Measurements from ENCODE around the gene IFT88. TPM values are rescaled to one million over a fixed set of nuclear protein-coding genes. Genes with fewer than 3 reads are reported as not detected.

Gene IFT88
- polyA plus RNA-seq, 1 experiment: 3.8 TPM

DNA sequence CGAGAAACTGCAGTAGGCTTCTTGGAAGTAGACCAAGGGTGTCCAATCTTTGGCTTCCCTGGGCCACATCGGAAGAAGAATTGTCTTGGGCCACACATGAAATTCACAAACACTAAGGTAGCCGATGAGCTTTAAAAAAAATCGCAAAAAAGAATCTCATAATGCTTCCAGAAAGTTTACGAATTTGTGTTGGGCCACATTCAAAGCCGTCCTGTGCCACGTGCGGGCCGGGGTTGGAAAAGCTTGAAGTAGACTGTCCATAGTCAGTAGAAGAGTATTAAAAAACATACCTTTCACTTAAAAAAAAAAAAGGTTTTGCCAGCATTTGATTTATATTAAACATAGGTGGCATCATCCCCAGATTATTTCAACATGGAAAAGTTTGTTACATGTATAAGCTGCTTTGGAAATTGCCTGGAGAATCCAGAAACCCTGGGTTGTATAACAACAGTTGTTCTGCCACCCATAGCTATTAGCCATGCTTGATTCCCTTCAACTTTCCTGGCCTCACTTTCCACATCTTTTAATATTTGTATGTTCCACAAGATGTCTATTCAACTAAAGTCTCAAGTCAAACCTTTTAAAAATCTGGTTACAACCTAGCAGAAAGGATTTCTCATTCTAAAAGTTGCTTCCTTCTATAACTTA is 1.0 kb downstream of the IFT88 start:
- no peak for DNase-seq (ENCODE audit: low read depth)
- no peaks in the 10 kb centered on the region for H3K27me3 ChIP-seq (ENCODE audit: control insufficient read depth, insufficient read depth, low read length)
- ChIA-PET POLR2A (interaction anchor here (0.6 kb wide), 1 partner anchor 42 kb away, joined by 3 read pairs; no protein-coding TSS in a partner anchor), CTCF (no interaction called here)
- no peaks in the 10 kb centered on the region for H3K36me3 ChIP-seq (ENCODE audit: control insufficient read depth, insufficient read depth, low read length)
- TF ChIP-seq, protein P1, sequence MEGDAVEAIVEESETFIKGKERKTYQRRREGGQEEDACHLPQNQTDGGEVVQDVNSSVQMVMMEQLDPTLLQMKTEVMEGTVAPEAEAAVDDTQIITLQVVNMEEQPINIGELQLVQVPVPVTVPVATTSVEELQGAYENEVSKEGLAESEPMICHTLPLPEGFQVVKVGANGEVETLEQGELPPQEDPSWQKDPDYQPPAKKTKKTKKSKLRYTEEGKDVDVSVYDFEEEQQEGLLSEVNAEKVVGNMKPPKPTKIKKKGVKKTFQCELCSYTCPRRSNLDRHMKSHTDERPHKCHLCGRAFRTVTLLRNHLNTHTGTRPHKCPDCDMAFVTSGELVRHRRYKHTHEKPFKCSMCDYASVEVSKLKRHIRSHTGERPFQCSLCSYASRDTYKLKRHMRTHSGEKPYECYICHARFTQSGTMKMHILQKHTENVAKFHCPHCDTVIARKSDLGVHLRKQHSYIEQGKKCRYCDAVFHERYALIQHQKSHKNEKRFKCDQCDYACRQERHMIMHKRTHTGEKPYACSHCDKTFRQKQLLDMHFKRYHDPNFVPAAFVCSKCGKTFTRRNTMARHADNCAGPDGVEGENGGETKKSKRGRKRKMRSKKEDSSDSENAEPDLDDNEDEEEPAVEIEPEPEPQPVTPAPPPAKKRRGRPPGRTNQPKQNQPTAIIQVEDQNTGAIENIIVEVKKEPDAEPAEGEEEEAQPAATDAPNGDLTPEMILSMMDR (IDR thresholded peaks at IDR 0.05; ENCODE audit: insufficient read depth, low read depth, low read length): no peak
- peak overlapping the region; percentile 59 for H3K4me3 ChIP-seq (ENCODE audit: low read depth, low read length)

DNA sequence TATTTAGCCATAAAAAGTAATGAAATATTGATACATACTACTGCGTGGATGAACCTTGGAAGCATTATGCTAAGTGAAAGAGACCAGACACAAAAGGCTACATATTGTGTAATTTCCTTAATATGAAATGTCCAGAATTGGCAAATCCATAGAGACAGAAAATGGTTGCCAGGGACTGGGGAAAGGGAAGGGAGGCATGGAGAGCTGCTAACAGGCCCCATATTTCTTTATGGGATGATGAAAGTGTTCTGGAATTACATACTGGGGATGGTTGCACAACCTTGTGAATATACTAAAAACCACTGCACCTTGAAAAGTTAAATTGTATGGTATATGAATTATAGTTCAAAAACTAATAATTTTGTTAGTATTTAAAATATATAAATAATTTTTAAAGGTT is 3.6 kb downstream of the IFT88 start:
- POLR2A ChIA-PET: no interaction called here
- CTCF ChIA-PET: no interaction called here
- no peaks in the 10 kb centered on the region; the same call in 1 of the 2 replicates for H3K36me3 ChIP-seq (ENCODE audit: control insufficient read depth, insufficient read depth, low read length)
- H3K4me3 ChIP-seq (ENCODE audit: low read depth, low read length): no peak overlapping the region
- H3K27me3 ChIP-seq (ENCODE audit: control insufficient read depth, insufficient read depth, low read length): no peaks in the 10 kb centered on the region
- TF ChIP-seq, protein P1 (IDR thresholded peaks at IDR 0.05; ENCODE audit: insufficient read depth, low read depth, low read length): no peak
- no peak for DNase-seq (ENCODE audit: low read depth)

DNA sequence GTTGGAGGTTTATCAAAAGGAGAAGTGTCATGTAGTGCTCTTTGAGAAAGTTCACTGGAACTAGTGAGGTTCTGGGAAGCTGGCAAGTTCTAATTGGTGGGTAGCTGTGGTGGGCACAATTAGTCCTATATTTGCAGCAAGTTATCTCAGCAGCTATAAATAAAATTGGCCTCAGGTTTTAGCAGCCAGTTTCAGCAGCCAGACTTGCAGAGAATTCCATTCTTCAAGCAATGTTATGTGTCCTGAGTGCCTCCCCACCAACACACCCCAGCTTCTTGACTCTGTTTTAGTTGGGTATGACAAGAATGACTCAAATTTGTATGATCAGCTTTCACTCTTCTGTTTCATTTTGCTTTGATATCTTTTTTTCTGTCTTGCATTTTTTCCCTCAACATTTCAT is 4.7 kb downstream of the IFT88 start:
- no peak for DNase-seq (ENCODE audit: low read depth)
- Histone ChIP-seq H3K27me3 (ENCODE audit: control insufficient read depth, insufficient read depth, low read length) (no peaks in the 10 kb centered on the region), H3K4me3 (ENCODE audit: low read depth, low read length) (no peak overlapping the region), H3K36me3 (ENCODE audit: control insufficient read depth, insufficient read depth, low read length) (no peaks in the 10 kb centered on the region; the same call in 1 of the 2 replicates)
- TF ChIP-seq, protein P1 (IDR thresholded peaks at IDR 0.05; ENCODE audit: insufficient read depth, low read depth, low read length): no peak
- POLR2A ChIA-PET: no interaction called here
- CTCF ChIA-PET: no interaction called here

DNA sequence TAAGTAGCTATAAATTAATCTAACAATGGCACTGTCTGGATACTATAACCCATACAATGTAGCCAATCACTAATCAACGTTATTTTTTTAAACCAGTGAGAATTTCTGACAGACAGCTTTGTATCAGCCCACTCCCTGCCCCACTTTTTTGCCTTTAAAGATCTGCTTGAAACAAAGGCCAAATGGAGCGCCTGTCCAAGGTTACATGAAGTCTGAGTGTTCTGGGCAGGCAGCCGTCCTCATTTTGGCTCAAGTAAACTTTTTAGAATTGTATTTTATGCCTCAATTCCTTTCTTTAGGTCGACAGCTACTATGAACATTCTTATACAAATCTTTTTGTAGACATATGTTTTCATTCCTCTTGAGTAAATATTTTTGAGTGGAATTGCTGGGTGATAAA is 6.2 kb downstream of the IFT88 start:
- Histone ChIP-seq H3K36me3 (ENCODE audit: control insufficient read depth, insufficient read depth, low read length) (no peaks in the 10 kb centered on the region; the same call in 1 of the 2 replicates), H3K4me3 (ENCODE audit: low read depth, low read length) (no peak overlapping the region), H3K27me3 (ENCODE audit: control insufficient read depth, insufficient read depth, low read length) (no peaks in the 10 kb centered on the region)
- CTCF ChIA-PET: no interaction called here
- POLR2A ChIA-PET: no interaction called here
- DNase-seq (ENCODE audit: low read depth): no peak
- TF ChIP-seq, protein P1 (IDR thresholded peaks at IDR 0.05; ENCODE audit: insufficient read depth, low read depth, low read length): no peak

DNA sequence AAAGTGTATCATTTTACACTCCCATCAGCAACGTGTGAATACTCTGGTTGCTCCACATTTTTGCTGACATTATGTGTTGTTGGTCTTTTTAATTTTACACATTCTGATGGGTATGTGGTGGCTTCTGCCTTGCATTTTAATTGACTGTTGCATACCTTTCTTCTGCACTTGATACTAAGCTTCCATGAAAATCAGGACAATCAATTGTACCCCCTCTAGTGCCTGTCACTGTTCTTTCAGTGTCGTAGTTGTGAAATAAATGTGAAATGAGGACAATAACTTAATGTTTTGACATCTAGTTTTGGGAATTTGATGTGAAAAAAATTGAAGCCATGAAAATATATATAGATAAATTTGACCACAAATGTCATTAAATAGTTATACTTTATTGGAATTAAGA is 6.7 kb downstream of the IFT88 start:
- CTCF ChIA-PET: no interaction called here
- POLR2A ChIA-PET: no interaction called here
- Histone ChIP-seq H3K4me3 (ENCODE audit: low read depth, low read length) (no peak overlapping the region), H3K27me3 (ENCODE audit: control insufficient read depth, insufficient read depth, low read length) (no peaks in the 10 kb centered on the region), H3K36me3 (ENCODE audit: control insufficient read depth, insufficient read depth, low read length) (no peaks in the 10 kb centered on the region; the same call in 1 of the 2 replicates)
- DNase-seq (ENCODE audit: low read depth): no peak
- TF ChIP-seq, protein P1 (IDR thresholded peaks at IDR 0.05; ENCODE audit: insufficient read depth, low read depth, low read length): no peak
